NOMO-1 treated with dmso at 0.1 percent for 144 hours (cell line): Measurements from ENCODE around the gene COL5A3.
"Not testable (repeated sequence)": the region's sequence is repeated elsewhere in the genome, so short reads cannot be mapped to it uniquely, and the experiment has no call there.

Experiments used
- DNase-seq: peaks from one replicate; lab custom pipeline; 2025; ENCODE audit not compliant: unreplicated experiment; lab: John Stamatoyannopoulos, UW

The COL5A3 gene

DNA sequence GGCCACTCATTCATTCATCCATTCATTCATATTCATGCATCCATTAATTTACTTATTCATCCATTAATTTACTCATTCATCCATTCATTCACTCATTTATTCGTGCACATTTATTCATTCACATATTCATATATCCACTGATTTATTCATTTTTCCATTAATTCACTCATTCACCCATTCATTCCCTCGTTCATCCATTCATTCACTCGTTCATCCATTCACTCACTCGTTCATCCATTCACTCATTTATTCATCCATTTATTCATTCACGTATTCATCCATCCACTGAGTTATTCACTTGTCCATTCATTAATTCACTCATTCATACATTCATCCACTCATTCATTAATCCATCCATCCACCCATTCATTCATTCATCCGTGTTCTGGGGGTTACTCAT lies 38.2 kb downstream of the COL5A3 start:
- DNase-seq: no peak

DNA sequence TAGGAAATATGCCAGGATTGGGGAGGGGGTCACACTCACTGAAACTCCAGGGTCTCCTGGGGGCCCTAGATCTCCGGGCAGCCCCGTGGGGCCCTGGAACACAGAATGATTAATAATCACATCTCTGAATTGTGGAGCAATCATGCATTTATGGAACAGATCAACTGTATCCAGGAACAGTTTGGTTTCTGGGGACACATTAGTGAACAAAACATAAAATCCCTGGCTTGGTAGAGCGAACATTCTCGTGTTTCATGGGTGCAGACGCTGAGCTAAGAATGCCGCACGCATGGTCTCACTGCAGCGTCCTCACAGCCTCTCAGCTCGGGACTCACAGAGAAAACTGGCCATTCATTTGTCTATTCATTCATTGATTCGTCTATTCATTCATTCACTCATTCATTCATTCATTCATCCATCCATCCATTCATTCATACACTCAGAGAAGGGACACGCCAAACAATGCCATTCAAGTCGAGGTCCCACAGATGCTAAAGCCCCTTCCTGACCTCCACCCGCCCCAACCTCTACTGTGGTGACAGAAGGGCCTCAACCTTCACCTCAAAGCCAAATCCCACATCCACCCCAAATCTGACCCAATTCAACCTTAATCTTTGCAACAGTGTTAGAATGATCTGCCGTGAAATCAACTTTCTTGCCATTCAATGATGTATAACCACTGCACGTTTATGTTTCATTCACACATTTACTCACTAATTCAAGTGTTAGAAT lies 39.0 kb downstream of the COL5A3 start:
- DNase-seq: no peak

DNA sequence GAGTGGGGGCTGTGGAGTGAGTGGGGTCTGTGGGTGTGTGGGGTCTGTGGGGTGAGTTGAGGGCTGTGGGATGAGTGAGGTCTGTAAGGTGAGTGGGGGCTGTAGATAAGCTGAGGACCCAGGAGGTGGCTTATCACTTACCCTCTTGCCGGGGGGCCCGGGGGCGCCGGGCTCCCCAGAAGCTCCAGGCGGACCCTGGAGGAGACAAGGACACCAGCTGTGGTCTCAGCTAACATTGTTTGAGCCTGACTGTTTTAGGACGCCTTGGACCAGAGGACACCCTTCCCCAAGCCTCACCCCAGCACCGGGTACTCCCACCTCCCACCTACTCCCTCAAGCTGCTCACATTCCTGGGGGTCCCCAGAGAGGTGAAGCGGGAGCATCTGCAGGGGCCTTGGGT lies 39.8 kb downstream of the COL5A3 start:
- DNase-seq: no peak

DNA sequence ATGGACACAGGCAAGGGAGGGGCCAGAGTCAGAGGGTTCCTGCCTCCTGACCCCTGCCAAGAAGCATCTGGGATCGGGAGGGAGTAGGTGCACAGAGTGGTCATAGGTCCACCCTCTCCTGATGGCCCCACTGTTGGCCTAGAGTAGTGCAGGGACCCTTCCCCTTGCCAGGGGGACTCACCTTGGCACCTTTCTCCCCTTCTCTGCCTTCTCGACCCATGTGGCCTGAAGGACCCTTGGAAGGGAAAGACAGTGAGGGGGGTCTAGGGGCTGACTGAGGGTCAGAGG lies 40.7 kb downstream of the COL5A3 start:
- no peak for DNase-seq

DNA sequence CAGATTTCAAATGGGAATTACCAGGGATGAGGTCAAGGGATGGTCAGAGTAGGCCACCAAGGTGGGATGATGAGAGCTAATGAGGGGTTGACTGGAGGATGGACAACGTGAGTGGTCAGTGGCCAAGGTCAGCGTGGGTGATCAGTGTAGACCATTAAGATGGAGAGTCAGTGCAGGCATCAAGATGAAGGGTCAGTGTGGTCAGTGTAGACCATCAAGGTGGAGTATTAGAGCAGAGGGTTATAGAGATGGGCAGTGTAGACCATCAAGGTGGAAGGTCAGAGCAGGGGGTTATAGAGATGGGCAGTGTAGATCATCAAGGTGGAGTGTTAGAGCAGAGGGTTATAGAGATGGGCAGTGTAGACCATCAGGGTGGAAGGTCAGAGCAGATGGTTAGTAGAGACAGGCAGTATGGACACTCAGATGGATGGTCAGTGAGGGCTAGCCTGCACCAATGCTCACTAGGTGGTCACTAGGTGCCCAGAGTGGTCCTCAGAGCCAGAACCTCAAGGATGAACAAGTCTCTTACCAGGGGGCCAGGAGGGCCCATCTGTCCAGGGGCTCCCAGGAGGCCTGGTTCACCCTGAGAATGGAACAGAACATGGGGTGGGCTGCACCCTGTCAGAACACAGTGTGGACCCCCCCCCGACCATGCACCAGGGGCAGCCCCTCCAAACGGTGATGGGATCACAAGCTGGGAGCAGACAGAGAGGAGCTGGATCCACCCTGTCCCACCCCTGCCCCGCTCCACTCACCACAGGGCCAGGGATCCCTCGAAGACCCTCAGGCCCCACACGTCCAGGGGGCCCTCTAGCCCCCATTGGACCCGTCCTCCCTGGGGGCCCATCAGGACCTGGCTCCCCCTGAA lies 41.2 kb downstream of the COL5A3 start:
- DNase-seq: no peak

DNA sequence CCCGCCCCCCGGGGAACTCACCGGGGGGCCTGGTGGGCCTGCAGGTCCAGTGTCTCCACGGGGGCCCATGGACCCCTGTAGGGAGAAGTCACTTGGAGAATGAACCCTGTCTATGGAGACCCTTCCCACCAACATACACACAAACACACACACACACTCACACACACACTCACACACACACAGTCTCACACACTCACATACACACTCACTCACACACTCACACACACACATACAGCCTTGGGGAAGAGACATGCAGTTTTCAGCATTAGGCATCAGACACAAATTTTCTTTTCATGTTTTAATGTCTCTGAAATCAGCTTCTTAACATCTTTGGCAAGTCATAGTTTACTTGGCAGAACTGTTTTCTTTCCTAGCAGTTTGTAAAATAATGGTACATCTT lies 43.0 kb downstream of the COL5A3 start:
- DNase-seq: no peak

DNA sequence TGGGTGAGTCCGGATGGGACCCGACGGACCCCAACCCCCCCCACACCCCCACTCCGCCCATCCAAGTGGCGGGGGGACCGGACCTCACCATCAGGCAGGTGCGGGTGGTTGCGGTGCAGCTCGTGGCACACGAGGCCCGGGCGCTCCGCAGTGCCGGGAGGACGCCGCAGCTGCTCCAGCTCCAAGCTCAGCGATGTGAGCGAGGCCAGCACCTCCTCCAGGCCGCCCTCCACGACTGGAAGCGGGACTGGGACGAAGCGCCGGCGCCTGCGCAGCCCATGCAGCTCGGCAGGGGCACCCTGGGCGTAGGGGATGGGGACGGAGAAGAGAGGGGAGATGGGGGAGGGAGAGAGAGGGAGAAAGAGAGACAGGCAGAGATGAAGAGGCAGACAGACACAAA lies 43.9 kb downstream of the COL5A3 start:
- no peak for DNase-seq

DNA sequence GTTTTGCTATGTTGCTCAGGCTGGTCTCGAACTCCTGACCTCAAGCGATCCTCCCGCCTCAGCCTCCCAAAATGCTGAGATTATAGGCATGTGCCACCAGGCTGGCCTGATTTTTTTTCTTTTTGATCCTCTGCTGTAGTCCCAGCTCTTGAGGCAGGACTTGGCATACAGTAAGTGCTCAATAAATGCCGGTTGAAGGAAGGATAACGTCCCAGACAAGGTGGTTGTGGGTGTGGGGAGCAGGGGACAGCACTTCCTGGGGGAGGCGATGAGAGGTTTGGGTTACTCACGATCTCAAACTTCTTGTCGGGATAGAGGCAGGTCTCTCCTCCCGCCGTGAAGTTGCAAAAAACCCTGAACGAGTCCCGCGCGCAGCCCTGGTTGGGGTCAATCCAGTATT lies 44.3 kb downstream of the COL5A3 start:
- no peak for DNase-seq

DNA sequence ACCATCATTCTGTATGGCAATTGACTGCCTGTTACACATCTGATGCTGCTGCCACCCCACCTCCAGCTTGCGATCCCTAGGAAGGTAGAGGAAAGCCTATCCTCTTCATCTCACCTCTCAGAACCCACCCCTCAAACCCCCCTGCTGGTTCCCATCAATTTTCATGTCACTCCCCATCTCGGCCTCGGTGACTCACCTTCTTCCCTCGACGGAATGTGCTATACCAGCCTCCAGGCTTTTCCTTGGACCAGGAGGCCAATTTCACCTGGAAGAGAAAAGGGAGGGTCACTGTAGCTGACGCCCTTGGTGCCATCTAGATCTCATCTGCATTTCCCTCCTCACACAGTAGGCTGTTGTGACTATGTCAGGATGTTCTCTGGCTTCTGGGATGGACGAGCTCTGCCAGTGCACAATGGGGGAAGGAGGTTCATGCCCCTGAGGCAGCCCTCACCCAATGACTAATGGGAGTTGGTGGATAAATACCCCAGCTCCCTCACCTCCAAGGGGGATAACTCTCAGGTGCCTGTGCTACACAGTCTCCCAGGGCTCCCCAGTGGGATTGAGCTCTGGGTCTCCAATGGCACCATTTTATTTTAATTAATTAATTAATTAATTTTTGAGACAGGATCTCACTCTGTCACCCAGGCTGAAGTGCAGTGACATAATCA lies 47.5 kb downstream of the COL5A3 start:
- DNase-seq: no peak

DNA sequence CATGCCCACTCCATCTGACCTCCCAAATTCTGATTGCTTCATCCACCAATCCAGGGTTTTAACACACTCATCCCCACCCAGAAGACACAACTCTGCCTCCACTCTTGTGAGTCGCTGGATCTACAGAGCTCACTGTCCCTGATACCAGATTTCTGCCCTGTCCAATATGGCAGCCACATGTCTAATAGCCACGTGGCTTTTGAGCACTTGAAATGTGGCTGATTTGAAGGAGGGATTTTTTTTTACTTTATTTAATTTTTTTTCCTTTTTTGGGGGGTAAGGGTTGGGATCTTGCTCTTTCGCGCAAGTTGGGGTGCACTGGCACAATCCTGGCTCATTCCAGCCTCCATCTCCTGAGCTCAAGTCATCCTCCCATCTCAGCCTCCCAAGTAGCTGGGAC lies 49.2 kb downstream of the COL5A3 start:
- no peak for DNase-seq

DNA sequence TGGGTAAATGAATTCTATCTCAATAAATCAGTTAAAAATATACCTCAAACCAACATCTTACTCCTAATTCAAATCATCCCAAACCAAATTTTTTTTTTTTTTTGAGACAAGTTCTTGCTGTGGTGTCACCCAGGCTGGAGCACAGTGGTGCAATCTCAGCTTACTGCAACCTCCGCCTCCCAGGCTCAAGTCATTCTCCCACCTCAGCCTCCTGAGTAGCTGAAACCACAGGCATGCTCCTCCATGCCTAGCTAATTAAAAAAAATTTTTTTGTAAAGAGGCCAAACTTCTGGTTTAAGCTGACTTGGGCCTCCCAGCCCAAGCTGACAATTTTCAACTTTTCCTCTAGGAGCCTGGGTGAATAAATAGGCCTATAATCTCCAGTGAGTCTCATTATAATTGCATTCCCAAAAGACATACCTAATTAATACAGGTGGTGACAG lies 51.9 kb downstream of the COL5A3 start:
- no peak for DNase-seq

DNA sequence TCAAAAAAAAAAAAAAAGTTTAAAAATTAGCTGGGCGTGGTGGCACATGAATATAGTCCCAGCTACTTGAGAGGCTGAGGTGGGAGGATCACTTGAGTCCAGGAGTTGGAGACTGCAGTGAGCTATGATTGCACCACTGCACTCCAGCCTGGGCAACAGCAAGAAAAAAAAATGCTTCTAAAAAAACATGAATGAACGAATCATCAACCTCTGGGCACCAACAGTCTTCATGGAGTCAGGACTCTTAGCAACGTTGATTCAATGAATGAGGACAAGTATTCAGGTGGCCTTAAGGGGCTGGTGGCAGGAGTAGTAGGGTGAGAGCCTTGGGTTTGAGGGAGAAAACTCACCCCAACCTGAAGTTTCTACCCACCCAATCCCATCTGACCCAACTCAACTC lies 53.3 kb downstream of the COL5A3 start:
- DNase-seq: no peak

DNA sequence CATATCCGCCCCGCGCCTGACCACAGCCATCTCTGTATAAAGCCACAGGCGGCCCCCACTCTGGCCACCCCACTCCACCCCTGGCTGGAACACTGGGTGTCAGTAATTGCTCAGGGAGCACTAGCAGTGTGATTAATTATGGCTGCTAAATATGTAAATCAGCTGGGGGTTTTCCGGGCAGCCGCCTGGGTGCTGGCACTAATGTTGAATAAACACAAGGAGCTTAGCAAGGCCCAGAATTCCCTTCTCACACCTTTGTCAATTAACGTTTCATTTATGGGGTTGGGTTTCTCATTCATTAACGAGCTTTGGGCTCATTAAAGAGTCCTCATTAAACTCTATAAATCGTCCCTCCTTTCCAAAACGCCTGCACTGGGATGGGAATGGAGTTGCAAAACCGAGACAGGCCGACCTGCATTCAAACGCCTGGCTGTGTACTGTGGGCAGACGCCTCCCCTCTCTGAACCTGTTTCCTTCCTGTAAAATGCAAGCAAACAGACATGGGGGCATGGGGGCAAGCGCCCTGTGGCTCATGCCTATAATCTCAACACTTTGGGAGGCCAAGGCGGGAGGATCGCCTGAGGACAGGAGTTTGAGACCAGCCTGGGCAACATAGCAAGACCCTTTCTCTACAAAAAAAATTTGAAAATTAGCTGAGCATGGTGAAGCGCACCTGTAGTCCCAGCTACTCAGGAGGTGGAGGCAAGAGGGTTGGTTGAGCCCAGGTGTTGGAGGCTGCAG lies 56.3 kb downstream of the COL5A3 start:
- DNase-seq: no peak

DNA sequence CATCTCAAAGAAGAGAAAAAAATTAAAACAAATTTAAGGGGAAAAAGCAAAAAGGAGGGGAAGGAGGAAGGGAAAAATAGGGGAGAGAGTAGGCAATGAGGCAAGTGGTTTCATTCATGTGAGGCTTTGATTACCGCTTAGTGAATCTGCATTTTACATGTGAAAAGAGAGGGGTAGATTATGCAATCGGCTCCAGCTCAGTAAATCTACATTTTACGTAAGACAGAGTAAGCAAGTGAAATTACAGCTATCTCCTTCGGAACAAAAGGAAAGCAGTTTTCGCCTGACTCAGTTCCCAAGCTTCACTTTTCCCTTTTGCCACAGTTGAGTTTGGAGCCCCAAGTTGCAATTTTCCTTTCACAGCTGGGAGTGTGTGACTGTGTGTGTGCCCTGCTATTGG lies 58.0 kb downstream of the COL5A3 start:
- no peak for DNase-seq

DNA sequence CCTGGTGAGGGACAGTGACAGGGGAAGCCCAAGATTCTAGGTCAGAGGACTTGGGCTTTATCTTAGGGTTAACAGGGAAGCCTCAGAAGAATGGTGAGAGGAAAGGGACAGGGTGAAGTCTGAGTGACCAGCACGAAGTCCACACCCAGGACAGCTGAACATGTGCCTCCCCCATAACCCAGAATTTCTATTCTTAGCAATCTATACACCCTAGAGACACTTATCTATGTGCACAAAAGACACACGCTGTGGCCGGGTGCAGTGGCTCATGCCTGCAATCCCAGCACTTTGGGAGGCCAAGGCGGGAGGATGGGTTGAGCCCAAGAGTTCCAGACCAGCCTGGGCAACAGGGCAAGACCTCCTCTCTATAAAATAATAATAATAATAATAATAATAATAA lies 62.9 kb downstream of the COL5A3 start:
- no peak for DNase-seq

DNA sequence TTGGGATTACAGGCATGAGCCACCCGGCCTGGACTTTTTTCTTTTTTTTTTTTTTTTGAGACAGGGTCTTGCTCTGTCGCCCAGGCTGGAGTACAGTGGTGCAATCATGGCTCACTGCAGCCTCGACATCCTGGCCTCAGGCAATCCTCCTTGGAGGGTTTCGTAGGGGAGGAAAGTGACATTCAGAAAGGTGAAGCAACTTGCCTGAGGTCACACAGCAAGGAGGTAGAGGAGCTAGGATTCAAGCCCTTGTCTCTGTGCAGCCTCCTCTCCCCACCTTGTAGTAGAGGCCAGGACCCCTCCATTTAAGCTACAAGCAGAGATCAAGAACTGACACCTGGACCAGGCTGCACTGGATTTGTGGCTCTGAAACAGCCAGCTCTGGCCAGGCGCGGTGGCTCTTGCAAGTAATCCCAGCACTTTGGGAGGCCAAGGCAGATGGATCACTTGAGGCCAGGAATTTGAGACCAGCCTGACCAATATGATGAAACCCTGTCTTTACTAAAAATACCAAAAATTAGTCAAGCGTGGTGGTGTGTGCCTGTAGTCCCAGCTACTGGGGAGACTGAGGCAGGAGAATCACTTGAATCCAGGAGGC lies 63.7 kb downstream of the COL5A3 start:
- not testable (repeated sequence) for DNase-seq

DNA sequence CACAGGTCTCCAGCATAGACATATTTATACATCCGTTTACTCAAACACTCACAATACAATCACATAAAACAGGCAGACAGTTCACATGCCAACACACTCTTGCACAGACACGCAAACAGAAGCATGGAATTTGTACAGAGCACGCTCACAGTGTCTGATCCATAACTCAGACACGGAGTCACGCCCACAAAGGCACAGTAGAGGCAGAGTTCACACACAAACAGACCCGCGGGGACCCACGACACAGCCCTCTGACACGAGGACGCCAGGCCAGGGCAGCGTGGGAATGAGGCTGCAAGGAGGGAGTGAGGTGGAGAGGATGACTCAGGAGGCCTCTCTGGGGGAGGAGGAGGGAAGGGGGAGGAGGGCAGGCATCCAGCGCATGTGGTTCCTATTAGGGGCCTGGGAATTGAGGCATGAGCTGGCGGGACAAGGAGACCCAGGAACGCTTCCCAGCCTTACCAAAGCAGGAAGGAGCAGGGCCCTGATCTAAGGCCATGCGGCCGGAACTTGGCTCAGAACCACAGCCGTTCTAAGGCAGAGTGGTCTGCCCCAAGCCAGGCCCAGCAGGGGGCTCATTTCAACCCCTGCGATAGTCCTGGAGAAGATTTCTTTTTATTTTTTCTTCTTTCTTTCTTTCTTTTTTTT lies 64.9 kb downstream of the COL5A3 start:
- no peak for DNase-seq

DNA sequence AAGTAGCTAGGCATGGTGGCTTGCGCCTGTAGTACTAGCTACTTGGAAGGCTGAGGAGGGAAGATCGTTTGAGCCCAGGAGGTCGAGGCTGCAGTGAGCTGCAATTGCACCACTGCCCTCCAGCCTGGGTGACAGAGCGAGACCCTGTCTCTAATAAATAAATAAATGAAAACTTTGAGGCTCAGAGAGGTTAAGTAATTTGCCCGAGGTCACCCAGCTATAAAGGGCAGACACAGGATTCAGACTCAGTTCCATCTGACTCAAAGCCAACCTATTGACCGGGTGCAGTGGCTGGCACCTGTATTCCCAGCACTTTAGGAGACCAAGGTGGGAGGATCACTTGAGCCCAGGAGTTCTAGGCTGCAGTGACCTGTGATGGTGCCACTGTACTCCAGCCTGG lies 66.6 kb downstream of the COL5A3 start:
- DNase-seq: no peak

DNA sequence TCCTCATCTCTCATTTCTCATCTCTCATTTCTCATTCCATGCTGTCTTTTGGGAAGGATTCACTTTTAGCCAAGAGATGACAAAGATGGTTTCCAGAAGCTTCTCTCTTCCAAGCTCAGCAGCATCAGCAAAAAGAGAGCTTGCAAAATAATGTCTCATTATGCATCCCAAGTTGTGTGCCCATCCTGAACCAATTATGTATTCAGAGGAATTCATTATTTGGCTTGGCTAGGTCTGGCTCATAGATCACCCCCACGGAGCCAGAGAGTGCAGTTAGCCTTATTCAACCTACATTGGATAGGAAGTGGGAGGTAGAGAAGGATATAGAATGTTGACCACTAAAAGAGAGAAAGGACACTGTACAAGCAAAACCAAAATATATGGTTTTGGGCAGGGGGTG lies 68.6 kb downstream of the COL5A3 start:
- no peak for DNase-seq

DNA sequence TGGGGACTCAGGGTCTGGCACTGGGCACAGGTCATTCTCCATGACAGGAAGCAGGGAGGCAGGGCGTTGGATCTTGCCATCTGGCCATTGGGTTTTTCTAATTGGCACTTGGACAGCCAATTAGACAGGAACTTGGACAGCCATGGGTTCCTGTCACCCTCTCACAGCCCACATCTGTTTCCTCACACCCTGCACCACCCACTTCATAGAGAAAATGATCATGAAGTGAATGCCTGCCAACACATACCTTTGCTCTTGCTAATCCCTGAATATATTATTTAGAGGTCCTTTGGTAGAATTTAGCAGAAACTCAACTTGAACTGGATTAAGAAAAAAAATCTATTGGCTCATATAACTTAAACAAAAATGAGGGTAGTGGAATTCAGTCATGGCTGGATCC lies 69.1 kb downstream of the COL5A3 start:
- no peak for DNase-seq

DNA sequence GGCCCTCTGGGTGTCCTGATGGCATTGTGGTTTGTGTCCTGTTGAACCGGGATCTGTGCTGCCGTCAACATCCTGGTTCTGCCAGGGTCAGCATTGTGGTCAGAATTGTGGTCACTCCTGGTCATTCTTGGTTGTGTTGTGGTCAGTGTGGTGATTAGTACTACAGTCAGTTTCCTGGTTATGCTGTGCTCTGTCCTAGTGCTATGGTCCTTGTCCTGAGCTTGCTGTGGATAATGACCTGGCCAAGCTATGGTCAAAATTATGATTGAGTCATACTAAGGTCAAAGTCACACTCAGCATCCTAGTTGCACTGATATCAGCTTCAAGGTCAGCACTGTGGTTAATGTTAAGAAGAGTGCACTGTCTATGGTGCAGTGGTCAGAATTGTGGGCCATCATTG lies 69.5 kb downstream of the COL5A3 start:
- no peak for DNase-seq
